HEK293 (cell line): ENCODE data around the gene KLK10.

Experiments used
- CTCF ChIA-PET: fragments of 350-600 bp; formaldehyde crosslinking; extraction: SDS; loops from one replicate; lab custom pipeline; 2021; ENCODE audit warnings: antibody characterized with exemption; lab: Yijun Ruan, JAX
- POLR2A ChIA-PET: fragments of 300-600 bp; formaldehyde crosslinking; extraction: SDS; loops from one replicate; lab custom pipeline; 2020; ENCODE audit warnings: antibody characterized with exemption, inconsistent platforms; lab: Yijun Ruan, JAX
- H3K27ac ChIP-seq: fragments of 200-500 bp; sonication (Bioruptor generic); 2 replicates; pipeline ENCODE4 v1.5.1; 2014; ENCODE audit warnings: low read depth, low read length, control low read depth, inconsistent platforms; ENCODE audit errors: extremely low read depth
- H3K36me3 ChIP-seq, 2 experiments: fragments of 200-500 bp in 1 of 2; sonication (Bioruptor generic) in 1 of 2; 1 replicate in 1 of 2; 2 replicates in 1 of 2; pipeline ENCODE4 v1.5.1; 2014 to 2017; ENCODE audit warnings: inconsistent platforms in 2 of 2, low read length in 2 of 2; ENCODE audit not compliant: control insufficient read depth in 2 of 2, insufficient read depth in 1 of 2
- H3K4me1 ChIP-seq: fragments of 200-500 bp; sonication (Bioruptor generic); 2 replicates; pipeline ENCODE4 v1.5.1; 2014; ENCODE audit warnings: mild to moderate bottlenecking, low read length, inconsistent platforms; ENCODE audit not compliant: control insufficient read depth, insufficient read depth
- H3K4me3 ChIP-seq: 2 replicates; pipeline ENCODE4 v1.5.1; 2011; ENCODE audit warnings: low read depth, mild to moderate bottlenecking, control low read depth, low read length, moderate library complexity
- H3K9me3 ChIP-seq: fragments of 200-500 bp; sonication (Bioruptor generic); 2 replicates; pipeline ENCODE4 v1.5.1; 2014; ENCODE audit warnings: low read depth, low read length, inconsistent platforms; ENCODE audit not compliant: control insufficient read depth, insufficient read depth
- BCL11A ChIP-seq: fragments of 450-650 bp; formaldehyde crosslinking; IDR thresholded peaks from 2 replicates; pipeline ENCODE4 v1.5.1; 2016; ENCODE audit warnings: low read depth, missing biosample characterization, missing genetic modification characterization
- FEZF1 ChIP-seq: fragments of 450-650 bp; formaldehyde crosslinking; IDR thresholded peaks from 2 replicates; pipeline ENCODE4 v1.5.1; 2016; ENCODE audit warnings: missing biosample characterization, missing genetic modification characterization
- HOXD13 ChIP-seq: sonication (generic); formaldehyde crosslinking; IDR thresholded peaks from 2 replicates; pipeline ENCODE4 v1.8.0; 2022; ENCODE audit warnings: missing genetic modification reagents, borderline replicate concordance
- PRDM1 ChIP-seq: fragments of 450-650 bp; formaldehyde crosslinking; IDR thresholded peaks from 2 replicates; pipeline ENCODE4; 2016; ENCODE audit warnings: missing biosample characterization, missing genetic modification characterization
- TRIM28 ChIP-seq: IDR thresholded peaks from 2 replicates; pipeline ENCODE4 v1.6.1; 2011; ENCODE audit warnings: low read length, control low read depth, borderline replicate concordance
- ZBTB1 ChIP-seq: fragments of 450-650 bp; formaldehyde crosslinking; IDR thresholded peaks from 2 replicates; pipeline ENCODE4 v1.5.1; 2016; ENCODE audit warnings: missing biosample characterization, missing genetic modification characterization
- ZBTB20 ChIP-seq: fragments of 450-650 bp; formaldehyde crosslinking; IDR thresholded peaks from 2 replicates; pipeline ENCODE4 v1.5.1; 2016; ENCODE audit warnings: missing biosample characterization, missing genetic modification characterization
- ZNF112 ChIP-seq: fragments of 450-650 bp; formaldehyde crosslinking; IDR thresholded peaks from 2 replicates; pipeline ENCODE4 v1.5.0; 2017; ENCODE audit warnings: missing biosample characterization, missing genetic modification characterization
- ZNF132 ChIP-seq: fragments of 450-650 bp; formaldehyde crosslinking; IDR thresholded peaks from 2 replicates; pipeline ENCODE4 v1.5.1; 2017; ENCODE audit warnings: missing biosample characterization, missing genetic modification characterization, borderline replicate concordance
- ZNF175 ChIP-seq: fragments of 450-650 bp; formaldehyde crosslinking; IDR thresholded peaks from 2 replicates; pipeline ENCODE4 v1.5.1; 2016; ENCODE audit warnings: missing biosample characterization, missing genetic modification characterization
- ZNF214 ChIP-seq: fragments of 450-650 bp; formaldehyde crosslinking; IDR thresholded peaks from 2 replicates; pipeline ENCODE4 v1.5.1; 2017; ENCODE audit warnings: missing biosample characterization, mild to moderate bottlenecking, missing genetic modification characterization, borderline replicate concordance
- ZNF248 ChIP-seq: fragments of 450-650 bp; formaldehyde crosslinking; IDR thresholded peaks from 2 replicates; pipeline ENCODE4 v1.5.1; 2017; ENCODE audit warnings: missing biosample characterization, missing genetic modification characterization
- ZNF266 ChIP-seq: fragments of 450-650 bp; formaldehyde crosslinking; IDR thresholded peaks from 2 replicates; pipeline ENCODE4 v1.5.1; 2016; ENCODE audit warnings: missing biosample characterization, missing genetic modification characterization, low read depth
- ZNF302 ChIP-seq: fragments of 450-650 bp; formaldehyde crosslinking; IDR thresholded peaks from 2 replicates; pipeline ENCODE4 v1.5.1; 2016; ENCODE audit warnings: missing biosample characterization, missing genetic modification characterization, low read depth
- ZNF366 ChIP-seq: fragments of 450-650 bp; formaldehyde crosslinking; conservative IDR thresholded peaks from 2 replicates; pipeline ENCODE4 v1.5.1; 2016; ENCODE audit warnings: missing biosample characterization, missing genetic modification characterization
- ZNF521 ChIP-seq: fragments of 450-650 bp; formaldehyde crosslinking; IDR thresholded peaks from 2 replicates; pipeline ENCODE4 v1.5.1; 2017; ENCODE audit warnings: missing biosample characterization, mild to moderate bottlenecking, missing genetic modification characterization
- ZNF544 ChIP-seq: fragments of 450-650 bp; formaldehyde crosslinking; IDR thresholded peaks from 2 replicates; pipeline ENCODE4 v1.5.0; 2017; ENCODE audit warnings: missing biosample characterization, missing genetic modification characterization
- ZNF555 ChIP-seq: fragments of 450-650 bp; formaldehyde crosslinking; conservative IDR thresholded peaks from 2 replicates; pipeline ENCODE4 v1.5.1; 2017; ENCODE audit warnings: missing biosample characterization, mild to moderate bottlenecking, missing genetic modification characterization, inconsistent platforms
- ZNF596 ChIP-seq: fragments of 450-650 bp; IDR thresholded peaks from 2 replicates; pipeline ENCODE4 v1.5.0; 2018; ENCODE audit warnings: missing biosample characterization, mild to moderate bottlenecking, missing genetic modification characterization, moderate library complexity
- ZNF785 ChIP-seq: fragments of 450-650 bp; formaldehyde crosslinking; IDR thresholded peaks from 2 replicates; pipeline ENCODE4 v1.5.1; 2016; ENCODE audit warnings: missing biosample characterization, missing genetic modification characterization
- TF ChIP-seq, protein P1 (sequence below): fragments of 450-650 bp; IDR thresholded peaks from 2 replicates; pipeline ENCODE4 v1.5.1; 2018; ENCODE audit warnings: missing biosample characterization, mild to moderate bottlenecking, missing genetic modification characterization
- TF ChIP-seq, protein P2 (sequence below): fragments of 450-650 bp; formaldehyde crosslinking; IDR thresholded peaks from 2 replicates; pipeline ENCODE4 v1.5.1; 2016; ENCODE audit warnings: missing biosample characterization, missing genetic modification characterization
- TF ChIP-seq, protein P3 (sequence below): fragments of 450-650 bp; formaldehyde crosslinking; IDR thresholded peaks from 2 replicates; pipeline ENCODE4 v1.5.1; 2017; ENCODE audit warnings: missing biosample characterization, missing genetic modification characterization
- TF ChIP-seq, protein P4 (sequence below): fragments of 450-650 bp; formaldehyde crosslinking; IDR thresholded peaks from 2 replicates; pipeline ENCODE4 v1.5.1; 2016; ENCODE audit warnings: missing biosample characterization, missing genetic modification characterization
- TF ChIP-seq, protein P5 (sequence below): fragments of 450-650 bp; formaldehyde crosslinking; IDR thresholded peaks from 2 replicates; pipeline ENCODE4 v1.5.1; 2017; ENCODE audit warnings: missing biosample characterization, missing genetic modification characterization
- TF ChIP-seq, protein P6 (sequence below): fragments of 450-650 bp; formaldehyde crosslinking; IDR thresholded peaks from 2 replicates; pipeline ENCODE4 v1.5.1; 2016; ENCODE audit warnings: missing biosample characterization, missing genetic modification characterization
- TF ChIP-seq, protein P7 (sequence below): fragments of 450-650 bp; formaldehyde crosslinking; IDR thresholded peaks from 2 replicates; pipeline ENCODE4 v1.5.1; 2016; ENCODE audit warnings: missing biosample characterization, missing genetic modification characterization

KLK10 gene

DNA sequence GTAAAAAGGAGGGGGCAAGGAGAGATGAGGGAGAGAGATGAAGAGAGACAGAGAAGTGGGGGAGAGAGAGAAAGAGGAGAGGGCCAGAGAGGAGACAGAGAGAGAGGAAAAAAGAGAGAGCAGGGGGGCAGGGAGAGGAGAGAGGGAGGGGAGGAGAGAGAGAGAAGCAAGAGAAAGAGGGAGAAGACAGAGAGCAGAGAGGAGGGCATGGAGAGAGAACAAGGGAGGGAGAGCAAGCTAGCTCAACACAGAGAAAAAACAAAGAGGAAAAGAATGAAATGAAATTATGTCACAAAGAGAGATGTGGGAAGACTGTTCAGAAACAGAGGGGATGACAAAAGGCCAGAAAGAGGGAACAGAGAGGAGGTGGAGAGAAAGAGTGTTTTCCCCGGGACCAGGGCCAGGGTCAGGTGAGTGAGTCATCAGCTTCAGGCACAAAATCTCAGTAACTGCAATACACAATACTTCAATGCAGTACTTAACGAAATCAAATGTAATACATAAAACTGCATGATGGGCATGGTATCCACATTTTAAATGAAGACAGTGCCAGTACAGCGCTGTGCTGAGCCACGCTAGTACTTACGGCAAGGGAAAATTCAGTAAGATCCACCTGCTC, 40.6 kb downstream of the KLK10 start:
- no peak overlapping the region for H3K4me3 ChIP-seq
- POLR2A ChIA-PET, result no interaction called here
- H3K27ac ChIP-seq, result no peak overlapping the region
- H3K4me1 ChIP-seq, result no peaks in the 10 kb centered on the region
- H3K36me3 ChIP-seq, result no peaks in the 10 kb centered on the region
- CTCF ChIA-PET, result interaction anchor here (0.6 to 1.9 kb wide), 3 partner anchors 38 to 179 kb away, joined by 3 to 10 read pairs (median 4); no protein-coding TSS in a partner anchor
- H3K9me3 ChIP-seq, result no peaks in the 10 kb centered on the region
- TF ChIP-seq ZNF175 (tag by site-specific recombination) (no peak), TRIM28 (no peak), ZNF266 (no peak), ZNF544 (tag by site-specific recombination) (peak; percentile 67; the same call in 1 of the 2 replicates), ZNF112 (tag by site-specific recombination) (no peak), PRDM1 (tag by site-specific recombination) (peak; percentile 88), BCL11A (tag by site-specific recombination) (no peak), ZNF132 (no peak), ZNF596 (tag by site-specific recombination) (peak; percentile 63; the same call in 1 of the 2 replicates), ZNF785 (tag by site-specific recombination) (no peak), ZNF521 (tag by site-specific recombination) (0 out of 2 replicates have a peak, but pooled peaks have one; percentile 41), ZNF248 (tag by site-specific recombination) (peak; percentile 35; the same call in 1 of the 2 replicates), HOXD13 (CRISPR knock-in tag) (no peak), ZNF366 (tag by site-specific recombination) (peak; percentile 70; the same call in 1 of the 2 replicates), ZBTB1 (tag by site-specific recombination) (no peak), ZBTB20 (no peak), ZNF214 (tag by site-specific recombination) (no peak), ZNF302 (tag by site-specific recombination) (no peak), FEZF1 (tag by site-specific recombination) (no peak), ZNF555 (tag by site-specific recombination) (no peak)
- TF ChIP-seq, protein P1, sequence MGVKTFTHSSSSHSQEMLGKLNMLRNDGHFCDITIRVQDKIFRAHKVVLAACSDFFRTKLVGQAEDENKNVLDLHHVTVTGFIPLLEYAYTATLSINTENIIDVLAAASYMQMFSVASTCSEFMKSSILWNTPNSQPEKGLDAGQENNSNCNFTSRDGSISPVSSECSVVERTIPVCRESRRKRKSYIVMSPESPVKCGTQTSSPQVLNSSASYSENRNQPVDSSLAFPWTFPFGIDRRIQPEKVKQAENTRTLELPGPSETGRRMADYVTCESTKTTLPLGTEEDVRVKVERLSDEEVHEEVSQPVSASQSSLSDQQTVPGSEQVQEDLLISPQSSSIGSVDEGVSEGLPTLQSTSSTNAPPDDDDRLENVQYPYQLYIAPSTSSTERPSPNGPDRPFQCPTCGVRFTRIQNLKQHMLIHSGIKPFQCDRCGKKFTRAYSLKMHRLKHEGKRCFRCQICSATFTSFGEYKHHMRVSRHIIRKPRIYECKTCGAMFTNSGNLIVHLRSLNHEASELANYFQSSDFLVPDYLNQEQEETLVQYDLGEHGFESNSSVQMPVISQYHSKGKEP (tag by site-specific recombination), result no peak
- TF ChIP-seq, protein P2, sequence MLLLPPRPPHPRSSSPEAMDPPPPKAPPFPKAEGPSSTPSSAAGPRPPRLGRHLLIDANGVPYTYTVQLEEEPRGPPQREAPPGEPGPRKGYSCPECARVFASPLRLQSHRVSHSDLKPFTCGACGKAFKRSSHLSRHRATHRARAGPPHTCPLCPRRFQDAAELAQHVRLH, result no peak
- TF ChIP-seq, protein P3, sequence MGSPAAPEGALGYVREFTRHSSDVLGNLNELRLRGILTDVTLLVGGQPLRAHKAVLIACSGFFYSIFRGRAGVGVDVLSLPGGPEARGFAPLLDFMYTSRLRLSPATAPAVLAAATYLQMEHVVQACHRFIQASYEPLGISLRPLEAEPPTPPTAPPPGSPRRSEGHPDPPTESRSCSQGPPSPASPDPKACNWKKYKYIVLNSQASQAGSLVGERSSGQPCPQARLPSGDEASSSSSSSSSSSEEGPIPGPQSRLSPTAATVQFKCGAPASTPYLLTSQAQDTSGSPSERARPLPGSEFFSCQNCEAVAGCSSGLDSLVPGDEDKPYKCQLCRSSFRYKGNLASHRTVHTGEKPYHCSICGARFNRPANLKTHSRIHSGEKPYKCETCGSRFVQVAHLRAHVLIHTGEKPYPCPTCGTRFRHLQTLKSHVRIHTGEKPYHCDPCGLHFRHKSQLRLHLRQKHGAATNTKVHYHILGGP (tag by site-specific recombination), result no peak
- TF ChIP-seq, protein P4, sequence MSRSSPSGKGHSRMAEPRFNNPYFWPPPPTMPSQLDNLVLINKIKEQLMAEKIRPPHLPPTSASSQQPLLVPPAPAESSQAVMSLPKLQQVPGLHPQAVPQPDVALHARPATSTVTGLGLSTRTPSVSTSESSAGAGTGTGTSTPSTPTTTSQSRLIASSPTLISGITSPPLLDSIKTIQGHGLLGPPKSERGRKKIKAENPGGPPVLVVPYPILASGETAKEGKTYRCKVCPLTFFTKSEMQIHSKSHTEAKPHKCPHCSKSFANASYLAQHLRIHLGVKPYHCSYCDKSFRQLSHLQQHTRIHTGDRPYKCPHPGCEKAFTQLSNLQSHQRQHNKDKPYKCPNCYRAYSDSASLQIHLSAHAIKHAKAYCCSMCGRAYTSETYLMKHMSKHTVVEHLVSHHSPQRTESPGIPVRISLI (tag by site-specific recombination), result no peak
- TF ChIP-seq, protein P5, sequence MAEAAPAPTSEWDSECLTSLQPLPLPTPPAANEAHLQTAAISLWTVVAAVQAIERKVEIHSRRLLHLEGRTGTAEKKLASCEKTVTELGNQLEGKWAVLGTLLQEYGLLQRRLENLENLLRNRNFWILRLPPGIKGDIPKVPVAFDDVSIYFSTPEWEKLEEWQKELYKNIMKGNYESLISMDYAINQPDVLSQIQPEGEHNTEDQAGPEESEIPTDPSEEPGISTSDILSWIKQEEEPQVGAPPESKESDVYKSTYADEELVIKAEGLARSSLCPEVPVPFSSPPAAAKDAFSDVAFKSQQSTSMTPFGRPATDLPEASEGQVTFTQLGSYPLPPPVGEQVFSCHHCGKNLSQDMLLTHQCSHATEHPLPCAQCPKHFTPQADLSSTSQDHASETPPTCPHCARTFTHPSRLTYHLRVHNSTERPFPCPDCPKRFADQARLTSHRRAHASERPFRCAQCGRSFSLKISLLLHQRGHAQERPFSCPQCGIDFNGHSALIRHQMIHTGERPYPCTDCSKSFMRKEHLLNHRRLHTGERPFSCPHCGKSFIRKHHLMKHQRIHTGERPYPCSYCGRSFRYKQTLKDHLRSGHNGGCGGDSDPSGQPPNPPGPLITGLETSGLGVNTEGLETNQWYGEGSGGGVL (tag by site-specific recombination), result peak; percentile 43
- TF ChIP-seq, protein P6, sequence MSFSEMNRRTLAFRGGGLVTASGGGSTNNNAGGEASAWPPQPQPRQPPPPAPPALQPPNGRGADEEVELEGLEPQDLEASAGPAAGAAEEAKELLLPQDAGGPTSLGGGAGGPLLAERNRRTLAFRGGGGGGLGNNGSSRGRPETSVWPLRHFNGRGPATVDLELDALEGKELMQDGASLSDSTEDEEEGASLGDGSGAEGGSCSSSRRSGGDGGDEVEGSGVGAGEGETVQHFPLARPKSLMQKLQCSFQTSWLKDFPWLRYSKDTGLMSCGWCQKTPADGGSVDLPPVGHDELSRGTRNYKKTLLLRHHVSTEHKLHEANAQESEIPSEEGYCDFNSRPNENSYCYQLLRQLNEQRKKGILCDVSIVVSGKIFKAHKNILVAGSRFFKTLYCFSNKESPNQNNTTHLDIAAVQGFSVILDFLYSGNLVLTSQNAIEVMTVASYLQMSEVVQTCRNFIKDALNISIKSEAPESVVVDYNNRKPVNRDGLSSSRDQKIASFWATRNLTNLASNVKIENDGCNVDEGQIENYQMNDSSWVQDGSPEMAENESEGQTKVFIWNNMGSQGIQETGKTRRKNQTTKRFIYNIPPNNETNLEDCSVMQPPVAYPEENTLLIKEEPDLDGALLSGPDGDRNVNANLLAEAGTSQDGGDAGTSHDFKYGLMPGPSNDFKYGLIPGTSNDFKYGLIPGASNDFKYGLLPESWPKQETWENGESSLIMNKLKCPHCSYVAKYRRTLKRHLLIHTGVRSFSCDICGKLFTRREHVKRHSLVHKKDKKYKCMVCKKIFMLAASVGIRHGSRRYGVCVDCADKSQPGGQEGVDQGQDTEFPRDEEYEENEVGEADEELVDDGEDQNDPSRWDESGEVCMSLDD (tag by site-specific recombination), result no peak
- TF ChIP-seq, protein P7, sequence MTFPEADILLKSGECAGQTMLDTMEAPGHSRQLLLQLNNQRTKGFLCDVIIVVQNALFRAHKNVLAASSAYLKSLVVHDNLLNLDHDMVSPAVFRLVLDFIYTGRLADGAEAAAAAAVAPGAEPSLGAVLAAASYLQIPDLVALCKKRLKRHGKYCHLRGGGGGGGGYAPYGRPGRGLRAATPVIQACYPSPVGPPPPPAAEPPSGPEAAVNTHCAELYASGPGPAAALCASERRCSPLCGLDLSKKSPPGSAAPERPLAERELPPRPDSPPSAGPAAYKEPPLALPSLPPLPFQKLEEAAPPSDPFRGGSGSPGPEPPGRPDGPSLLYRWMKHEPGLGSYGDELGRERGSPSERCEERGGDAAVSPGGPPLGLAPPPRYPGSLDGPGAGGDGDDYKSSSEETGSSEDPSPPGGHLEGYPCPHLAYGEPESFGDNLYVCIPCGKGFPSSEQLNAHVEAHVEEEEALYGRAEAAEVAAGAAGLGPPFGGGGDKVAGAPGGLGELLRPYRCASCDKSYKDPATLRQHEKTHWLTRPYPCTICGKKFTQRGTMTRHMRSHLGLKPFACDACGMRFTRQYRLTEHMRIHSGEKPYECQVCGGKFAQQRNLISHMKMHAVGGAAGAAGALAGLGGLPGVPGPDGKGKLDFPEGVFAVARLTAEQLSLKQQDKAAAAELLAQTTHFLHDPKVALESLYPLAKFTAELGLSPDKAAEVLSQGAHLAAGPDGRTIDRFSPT, result 0 out of 2 replicates have a peak, but pooled peaks have one; percentile 12
